WTC11 (cell line): ENCODE data around the gene MXRA8.

Experiments
- MAX ChIP-seq: sonication (generic); formaldehyde crosslinking; IDR thresholded peaks from 2 replicates; pipeline ENCODE4 v1.8.0; 2022; ENCODE audit warnings: mild to moderate bottlenecking, missing genetic modification reagents
- ZNF219 ChIP-seq: sonication (generic); formaldehyde crosslinking; IDR thresholded peaks from 2 replicates; pipeline ENCODE4 v1.8.0; 2023; ENCODE audit warnings: missing genetic modification reagents, mild to moderate bottlenecking, borderline replicate concordance

- no peak for TF ChIP-seq MAX (CRISPR knock-in tag)
- TF ChIP-seq ZNF219 (CRISPR knock-in tag), result no peak
Observed at GRCh38 chr1:1359664-1360468, 1.5 kb upstream of the MXRA8 start.
